GM19438 (cell line): Measurements from ENCODE around the gene FAHD2A.
A peak's percentile ranks its signal among the peaks of the same experiment; 100 is the strongest.
"Not testable (repeated sequence)": the region's sequence is repeated elsewhere in the genome, so short reads cannot be mapped to it uniquely, and the experiment has no call there.

ENCODE experiments used
- ATAC-seq: cut with Tn5 transposase; IDR thresholded peaks from one replicate; pipeline ENCODE4 v1.9.1; 2021; ENCODE audit warnings: low read depth; ENCODE audit not compliant: unreplicated experiment

Gene FAHD2A, protein sequence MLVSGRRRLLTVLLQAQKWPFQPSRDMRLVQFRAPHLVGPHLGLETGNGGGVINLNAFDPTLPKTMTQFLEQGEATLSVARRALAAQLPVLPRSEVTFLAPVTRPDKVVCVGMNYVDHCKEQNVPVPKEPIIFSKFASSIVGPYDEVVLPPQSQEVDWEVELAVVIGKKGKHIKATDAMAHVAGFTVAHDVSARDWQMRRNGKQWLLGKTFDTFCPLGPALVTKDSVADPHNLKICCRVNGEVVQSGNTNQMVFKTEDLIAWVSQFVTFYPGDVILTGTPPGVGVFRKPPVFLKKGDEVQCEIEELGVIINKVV

DNA sequence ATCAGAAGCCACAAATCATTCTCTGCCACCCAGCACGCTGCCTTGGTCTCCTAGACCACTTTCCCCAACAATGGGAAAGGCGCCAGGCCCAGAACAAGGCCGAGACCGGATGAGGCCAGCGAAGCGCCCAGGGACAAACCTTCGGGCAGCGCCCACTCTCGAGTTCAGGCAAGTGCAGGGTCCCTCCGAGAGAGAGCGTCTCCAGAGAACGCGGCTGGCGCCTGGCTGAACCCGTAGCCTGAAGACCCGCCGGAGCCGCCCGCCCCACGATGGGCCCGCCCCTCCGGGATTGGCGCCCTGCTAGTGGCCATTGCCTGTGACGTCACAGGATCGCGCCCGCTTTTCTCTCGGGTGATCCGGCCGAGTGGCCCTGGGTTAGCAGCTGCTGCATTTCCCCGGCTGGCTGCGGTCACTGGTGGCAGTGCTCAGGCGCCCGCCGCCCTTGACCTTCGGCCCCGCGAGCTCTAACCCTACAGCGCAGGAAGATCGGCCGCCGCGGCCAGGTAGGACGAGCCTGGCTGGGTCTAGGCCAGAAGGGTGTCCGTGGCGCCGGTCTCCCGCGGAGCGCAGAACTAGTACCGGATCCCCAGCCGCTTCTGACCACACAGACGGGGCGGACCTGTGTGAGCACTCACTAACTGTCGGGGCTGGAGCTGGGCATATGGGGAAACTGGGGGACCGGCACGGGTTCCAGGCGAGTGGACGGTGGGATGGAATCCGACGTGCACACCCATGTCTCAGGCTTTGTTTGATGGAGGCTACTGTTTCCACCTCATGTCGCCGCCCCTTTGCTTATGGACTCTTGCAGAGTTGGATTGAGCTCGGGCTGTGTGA lies at the start of gene FAHD2A:
Gene FAHD2A, plus strand, starts transcription at position 339 of the 834 bp plus-strand sequence. CDS start 2,851 bp downstream, outside the sequence.
- peak; percentile 93 for ATAC-seq

DNA sequence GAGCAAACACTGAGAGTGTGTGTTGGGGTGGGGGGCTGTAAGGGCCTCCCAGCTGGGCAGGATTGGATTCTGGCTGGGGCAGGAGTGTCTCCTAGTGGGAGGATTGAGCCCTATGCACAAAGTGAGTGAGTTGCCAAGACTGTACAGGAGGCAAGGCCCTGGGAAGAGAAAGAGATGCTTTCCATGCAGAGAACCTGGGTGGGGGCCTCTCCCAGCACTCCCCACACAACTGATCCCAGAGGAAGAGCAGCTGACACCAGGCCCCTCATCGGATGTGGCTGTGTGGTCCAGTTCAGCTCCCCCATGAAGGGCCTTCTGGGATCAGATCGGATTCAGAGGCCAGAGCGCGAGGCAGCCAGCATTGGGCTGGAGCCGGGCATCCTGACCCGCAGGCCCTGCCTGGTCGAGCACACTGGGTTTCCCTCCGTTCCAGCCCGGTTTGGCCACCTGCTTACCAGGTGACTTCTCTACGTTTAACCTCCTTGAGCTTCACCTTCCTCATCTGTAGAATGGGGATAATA lies 49.4 kb upstream of the FAHD2A start:
- no peak for ATAC-seq

DNA sequence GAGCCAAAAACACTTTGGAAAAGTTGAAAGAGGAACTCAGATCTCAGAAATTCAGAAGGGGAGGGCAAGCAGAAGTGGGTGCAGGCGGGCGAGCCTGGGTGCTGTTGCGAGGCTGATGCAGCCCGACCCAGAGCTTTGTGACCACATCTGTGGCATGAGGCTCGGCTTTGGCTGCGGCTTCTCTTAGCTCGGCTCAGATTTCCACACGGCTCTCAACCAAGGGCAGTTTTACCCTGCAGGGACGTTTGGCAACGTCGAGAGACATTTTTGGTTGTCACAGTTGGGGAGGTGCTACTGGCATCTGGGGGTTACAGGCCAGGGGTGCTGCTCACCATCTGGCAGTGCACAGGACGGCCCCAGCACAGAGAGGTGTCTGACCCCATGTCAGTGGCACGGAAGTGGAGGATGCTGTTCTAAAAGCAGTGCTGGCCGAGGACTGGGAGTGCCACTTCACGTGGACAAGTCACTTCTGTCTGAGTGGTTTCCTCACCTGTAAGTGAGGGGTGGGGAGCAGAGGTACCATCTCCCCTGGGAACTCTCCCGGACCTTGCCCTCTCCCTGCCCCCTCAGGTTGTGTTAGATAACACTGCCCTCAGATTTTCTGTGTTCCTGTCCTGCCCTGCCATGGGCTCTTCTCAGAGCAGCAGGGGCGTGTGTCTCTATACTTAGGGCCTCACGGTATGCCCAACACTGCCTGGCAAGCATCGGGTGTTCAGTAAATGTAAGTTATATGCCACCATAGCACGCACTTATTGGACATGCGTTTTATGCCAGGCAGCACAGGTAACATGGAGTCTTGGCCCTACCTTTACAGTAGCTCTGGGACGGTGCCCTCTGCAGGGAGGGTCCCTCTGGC lies 48.7 kb upstream of the FAHD2A start:
- ATAC-seq, result no peak

DNA sequence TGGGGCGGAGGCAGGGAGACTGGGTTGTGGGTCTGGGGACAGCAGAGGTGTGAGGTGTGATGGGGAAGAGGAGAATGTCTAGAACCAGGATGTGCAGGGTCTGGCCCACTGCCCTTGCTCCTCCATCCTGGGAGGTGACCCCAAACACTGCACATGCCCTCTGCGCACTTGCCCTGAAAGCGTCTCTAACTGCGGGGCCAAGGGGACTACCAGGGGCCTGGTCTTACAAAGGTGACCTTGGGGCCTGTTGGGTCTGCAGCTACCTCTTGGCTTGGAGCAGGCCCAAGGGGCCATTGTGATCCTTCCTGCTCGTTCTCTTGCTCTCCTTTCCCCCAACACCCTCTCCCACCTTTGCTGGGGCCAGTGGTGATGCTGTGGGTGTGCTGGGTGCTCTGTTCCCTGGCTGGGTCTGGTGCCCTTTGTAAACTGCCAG lies 48.0 kb upstream of the FAHD2A start:
- ATAC-seq, result no peak

DNA sequence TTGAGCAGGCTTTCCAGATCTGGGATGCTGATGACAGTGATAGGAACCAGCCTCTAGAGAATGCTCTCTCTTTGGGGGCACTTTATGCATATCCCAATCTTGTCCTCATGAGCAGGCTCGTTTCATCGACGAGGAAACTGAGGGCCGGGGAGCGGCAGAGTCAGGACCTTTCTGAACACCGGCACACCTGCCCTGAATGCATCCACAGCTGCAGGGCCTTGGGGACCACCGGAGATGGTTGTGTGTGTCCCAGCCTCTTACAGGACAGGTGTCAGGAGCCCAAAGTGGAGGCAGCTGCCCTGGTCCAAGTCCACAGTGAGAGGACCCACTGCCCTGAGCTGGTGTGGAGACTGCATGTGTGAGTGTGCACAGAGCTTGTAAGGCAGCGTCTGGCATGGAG lies 47.6 kb upstream of the FAHD2A start:
- no peak for ATAC-seq

DNA sequence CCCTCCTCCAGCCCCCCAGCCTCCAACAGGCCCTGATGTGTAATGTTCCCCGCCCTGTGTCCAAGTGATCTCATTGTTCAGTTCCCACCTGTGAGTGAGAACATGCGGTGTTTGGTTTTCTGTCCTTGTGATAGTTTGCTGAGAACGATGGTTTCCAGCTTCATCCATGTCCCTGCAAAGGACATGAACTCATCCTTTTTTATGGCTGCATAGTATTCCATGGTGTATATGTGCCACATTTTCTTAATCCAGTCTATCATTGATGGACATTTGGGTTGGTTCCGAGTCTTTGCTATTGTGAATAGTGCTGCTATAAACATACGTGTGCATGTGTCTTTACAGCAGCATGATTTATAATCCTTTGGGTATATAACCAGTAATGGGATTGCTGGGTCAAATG lies 47.0 kb upstream of the FAHD2A start:
- ATAC-seq, result not testable (repeated sequence)

DNA sequence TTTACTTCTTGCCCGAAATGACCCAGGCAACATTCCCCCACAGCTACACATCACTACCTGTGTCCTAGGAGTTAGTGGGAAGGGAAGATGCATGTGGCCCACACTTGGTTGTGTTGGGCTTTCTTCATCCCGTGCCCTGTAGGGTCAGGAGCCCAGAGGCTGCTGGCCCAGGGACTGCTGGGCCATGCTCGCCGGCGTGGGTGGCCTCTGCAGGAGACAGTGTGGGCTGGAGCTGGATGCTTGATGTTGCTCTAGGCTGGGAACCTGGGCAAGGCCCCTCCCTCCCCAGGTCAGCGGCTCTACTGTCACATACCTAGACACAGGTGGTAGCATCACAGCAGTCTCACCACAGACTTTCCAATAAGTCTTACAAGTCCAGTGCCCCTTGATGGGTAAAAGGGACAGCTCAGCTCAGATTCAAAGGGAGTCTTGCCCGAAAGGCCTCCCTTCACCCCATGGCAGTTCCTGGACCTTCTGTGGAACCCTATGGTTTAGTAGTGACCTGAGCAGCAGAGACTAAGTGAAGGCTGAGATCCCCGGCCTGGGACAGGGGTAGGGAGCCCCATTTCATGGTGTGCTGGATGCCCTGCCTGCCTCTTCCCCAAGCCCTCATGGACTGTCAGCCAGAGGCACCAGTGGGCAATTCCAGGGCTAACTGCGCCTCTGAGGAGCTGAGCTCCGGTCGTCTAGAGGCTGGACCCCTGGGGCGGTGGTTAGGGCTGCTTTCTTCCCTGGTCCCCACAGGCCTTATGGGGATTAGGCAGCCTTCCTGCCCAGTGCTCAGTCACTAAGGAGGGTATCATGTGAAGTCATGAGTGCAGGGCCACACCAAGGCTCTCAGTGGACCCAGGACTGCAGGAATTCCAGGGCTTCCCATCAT lies 45.4 kb upstream of the FAHD2A start:
- ATAC-seq, result no peak

DNA sequence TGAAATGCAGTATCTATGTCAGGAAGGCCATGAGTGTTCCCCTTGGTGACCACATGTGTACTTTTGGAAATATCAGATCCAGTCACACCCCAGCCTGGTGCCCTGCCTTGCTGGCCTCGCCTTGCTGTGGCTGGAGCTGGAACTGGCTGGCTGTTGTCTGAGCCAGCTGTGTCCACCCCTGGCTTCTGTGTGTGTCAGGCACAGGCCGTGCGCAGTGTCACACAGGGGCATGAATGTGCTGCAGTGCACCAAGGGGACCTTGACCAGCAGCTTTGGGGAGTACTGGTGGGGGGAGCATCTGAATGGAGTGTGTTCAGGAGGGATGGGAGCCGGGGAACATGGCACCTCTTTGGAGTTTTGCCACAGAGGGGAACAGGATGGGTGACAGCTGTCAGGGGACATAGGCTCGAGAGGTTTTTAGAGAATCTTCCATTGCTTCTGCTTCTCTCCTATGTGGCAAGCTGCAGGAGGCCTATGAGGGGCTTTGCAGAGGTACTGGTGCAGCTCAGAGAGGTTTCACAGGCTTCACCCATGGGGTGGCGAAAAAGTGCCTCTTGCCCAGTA lies 44.7 kb upstream of the FAHD2A start:
- ATAC-seq, result no peak

DNA sequence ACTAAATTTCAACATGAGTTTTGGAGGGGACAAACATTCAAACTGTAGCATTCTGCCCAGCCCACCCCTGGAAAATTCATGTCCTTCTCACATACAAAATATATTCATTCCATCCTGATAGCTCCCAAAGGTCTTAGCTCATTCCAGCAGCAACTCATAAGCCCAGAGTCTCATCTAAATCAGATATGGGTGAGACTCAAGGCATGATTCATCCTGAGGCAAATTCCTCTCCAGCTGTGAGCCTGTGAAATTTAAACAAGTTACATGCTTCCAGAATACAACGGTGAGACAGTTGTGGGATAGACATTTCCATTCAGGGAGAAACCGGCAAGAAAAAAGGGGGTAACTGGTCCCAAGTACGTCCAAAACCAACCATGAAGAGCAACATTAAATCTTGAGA lies 43.5 kb upstream of the FAHD2A start:
- ATAC-seq, result no peak

DNA sequence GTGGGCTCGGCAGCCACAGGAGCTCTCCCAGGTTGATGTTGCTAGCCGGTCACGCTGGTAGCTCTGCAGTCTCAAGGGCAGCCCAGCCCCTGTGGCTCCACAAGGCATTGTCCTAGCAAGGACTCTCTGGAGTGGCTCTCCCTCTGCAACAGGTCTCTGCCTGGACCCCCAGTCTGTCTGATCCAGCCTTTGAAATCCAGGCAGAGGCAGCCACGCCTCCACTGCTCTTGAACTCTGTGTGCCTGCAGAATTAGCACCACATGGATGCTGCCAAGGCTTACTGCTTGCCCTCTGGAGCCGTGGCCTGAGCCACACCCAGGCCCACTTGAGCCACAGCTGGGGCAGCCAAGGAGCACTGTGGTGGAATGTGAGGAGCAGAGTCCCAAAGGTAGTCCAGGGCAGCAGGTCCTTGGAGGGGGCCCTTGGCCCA lies 43.0 kb upstream of the FAHD2A start:
- ATAC-seq, result no peak

DNA sequence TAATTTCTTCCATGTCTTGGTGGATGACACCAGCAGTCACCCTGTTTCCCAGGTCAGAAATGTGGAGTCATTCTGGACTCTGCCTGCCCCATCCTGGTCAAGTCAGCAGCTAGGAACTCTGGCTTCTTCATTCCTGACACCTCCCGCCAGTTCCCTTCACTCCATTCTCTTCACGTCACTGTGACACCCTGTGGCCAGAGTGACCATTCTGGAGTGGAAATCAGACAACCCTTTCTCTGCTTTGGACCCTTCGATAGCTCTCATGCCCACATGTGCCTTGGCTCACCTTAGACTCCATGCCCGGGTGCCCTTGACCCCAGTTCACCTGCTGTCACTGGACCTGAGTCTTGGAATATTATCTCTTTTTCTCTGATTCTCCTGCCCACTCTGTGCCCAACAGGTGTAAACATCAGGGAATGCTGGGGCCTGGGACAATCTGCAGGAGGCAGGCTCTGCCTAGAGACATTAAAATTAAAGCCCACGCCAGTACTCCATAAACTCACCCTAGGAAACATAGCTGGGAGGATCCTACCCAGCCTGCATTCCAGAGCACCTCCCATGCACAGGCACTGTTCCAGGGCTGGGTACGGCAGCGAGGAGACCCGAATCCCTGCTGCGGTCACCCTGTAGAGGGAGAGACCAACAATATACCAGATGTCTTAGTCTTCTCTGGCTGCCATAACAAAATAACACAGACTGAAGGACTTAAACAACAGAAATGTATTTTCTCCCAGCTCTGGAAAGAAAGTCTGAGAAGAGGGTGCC lies 41.1 kb upstream of the FAHD2A start:
- no peak for ATAC-seq

DNA sequence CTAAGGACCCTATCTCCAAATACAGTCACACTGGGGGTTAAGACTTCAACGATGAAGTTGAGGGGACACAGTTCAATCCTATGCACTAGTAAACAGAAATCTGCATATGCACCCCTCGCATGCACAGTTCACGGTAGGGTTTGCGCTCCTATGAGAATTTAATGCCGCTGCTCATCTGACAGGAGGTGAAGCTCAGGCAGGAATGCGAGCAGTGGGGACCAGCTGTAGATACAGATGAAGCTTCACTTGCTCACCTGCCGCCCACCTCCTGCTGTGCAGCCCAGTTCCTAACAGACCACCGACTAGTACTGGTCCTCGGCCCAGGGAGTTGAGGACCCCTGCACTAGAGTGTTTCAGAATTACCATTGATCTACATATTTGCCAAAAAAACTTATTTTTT lies 40.0 kb upstream of the FAHD2A start:
- no peak for ATAC-seq

DNA sequence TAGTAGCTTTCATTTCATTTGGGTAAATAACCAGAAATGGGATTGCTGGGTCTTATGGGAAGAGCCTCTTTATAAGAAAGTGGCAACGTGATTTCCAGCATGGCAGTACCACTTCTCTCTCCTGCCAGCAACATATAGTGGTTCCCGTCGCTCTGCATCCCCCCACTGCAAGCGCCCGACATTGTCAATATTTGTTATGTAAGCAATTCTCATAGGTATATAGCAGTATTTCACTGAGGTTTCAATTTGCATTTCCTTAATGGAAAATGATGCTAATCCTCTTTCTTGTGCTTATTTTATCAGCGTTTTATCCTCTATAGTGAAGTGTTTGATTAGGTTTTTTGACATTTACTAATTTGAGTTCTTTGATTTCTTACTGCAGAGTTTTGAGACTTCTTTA lies 36.0 kb upstream of the FAHD2A start:
- no peak for ATAC-seq

DNA sequence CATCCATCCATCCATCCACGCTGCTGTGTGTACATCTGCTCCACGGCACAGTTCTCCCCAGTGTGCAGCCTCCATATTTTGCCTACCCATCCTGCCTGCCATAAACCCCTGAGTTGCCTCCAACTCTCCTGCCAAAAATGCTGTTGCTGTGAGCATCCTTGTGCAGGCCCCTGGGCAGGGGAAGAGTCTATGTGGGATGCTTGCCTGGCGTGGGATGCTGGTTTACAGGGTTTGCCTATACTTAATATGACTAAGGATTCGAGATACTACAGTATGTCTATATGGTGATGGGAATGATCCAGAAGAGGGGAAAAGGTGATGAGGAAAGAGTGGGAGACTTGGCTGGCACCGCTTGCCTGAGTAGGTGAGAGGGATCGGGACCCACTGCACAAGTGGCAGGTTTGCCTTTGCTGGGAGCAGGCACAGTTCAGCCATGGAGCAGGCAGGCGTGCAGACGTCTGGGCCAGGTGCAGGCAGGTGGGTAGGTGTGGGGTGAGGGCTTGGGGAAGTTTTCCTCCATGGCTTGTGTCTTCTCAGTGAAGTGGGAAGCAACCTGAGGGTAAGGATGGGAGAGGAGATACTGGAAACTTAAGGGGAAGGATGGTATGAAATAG lies 30.2 kb upstream of the FAHD2A start:
- no peak for ATAC-seq

DNA sequence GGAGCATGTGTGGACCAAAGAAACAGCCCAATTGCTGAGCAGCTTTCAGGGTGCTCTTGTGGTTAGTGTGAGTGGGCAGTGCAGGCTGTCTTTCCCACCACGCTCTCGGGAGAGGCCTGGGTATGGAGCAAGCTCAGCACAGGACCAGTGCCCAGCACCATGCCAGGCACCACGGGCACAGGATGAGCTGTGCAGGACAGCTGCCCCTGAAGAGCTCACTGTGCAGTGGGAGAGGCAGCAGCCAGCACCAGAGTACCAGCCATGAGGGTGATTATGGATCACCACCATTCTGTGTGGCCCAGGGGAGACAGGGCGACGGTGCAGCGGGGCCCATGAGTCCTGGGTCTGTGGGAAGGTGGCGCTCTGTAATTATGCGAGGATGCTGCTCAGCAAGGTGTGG lies 29.7 kb upstream of the FAHD2A start:
- no peak for ATAC-seq

DNA sequence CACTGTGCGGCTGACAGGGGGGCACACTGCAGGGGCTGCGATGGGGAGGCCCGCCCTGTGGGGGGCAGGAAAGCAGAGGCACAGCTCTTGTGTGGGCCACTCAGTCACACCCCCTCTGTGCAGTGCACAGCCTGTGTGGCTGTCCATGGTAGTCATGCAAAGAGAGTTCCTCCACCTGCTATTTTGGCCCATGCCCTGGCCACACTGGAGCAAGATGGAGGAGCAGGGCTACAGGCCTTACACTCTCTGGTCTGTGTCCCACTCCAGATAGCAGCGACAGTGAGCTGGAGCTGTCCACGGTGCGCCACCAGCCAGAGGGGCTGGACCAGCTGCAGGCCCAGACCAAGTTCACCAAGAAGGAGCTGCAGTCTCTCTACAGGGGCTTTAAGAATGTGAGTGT lies 28.5 kb upstream of the FAHD2A start:
- ATAC-seq, result no peak

DNA sequence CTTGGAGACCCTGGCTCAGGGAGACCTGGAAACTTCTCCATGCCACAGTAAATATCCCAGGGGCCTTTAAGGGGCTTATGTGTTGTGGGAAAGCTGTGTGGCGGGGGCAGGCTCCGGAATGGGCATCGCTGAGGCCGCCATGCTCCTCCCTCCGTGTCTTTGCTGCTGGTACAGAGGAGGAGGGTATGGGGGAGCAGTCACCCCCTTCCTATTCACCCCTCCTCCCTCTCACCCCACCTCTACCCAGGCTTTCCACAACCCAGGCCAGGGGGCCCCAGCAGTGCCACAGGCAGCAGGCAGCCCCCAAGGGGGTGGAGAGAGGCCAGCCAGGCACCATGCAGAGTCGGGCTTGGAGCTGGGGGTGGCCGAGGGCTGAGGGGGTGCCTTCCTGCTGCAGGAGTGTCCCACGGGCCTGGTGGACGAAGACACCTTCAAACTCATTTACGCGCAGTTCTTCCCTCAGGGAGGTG lies 28.0 kb upstream of the FAHD2A start:
- no peak for ATAC-seq

DNA sequence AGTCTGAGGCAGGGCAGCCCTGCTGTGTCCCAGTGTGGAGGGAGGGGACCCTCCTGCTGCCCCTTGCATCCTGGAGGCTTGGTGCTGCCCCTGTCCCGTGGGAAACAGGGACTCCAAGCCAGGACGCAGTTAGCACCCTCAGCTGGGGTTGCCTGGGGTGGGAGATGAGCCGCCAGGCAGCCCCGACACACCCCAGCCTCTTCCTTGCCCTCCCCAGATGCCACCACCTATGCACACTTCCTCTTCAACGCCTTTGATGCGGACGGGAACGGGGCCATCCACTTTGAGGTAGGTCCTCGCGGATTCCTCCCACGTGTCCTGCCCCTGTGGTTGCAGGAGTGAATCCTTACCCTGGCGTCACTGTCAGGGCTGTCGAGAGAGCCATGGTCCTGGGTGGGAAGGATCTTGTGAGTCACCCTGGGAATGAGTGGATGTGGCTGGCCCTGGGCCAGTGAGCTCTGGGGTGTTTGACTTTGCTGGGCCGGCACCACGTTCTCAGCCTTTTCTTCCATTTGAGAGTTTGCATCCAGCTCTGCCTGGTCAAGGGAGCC lies 27.5 kb upstream of the FAHD2A start:
- ATAC-seq, result no peak
